GM10266 (cell line): ENCODE data around the gene ZSCAN9.
A peak's percentile ranks its signal among the peaks of the same experiment; 100 is the strongest.

Source experiments
- DNase-seq: peaks from one replicate; pipeline ENCODE4 v3.0.0; 2012; ENCODE audit errors: extremely low spot score
- CTCF ChIP-seq: IDR thresholded peaks from 2 replicates; pipeline ENCODE4 v1.5.1; 2012; ENCODE audit warnings: mild to moderate bottlenecking, low read depth; ENCODE audit not compliant: control insufficient read depth, insufficient read depth; ENCODE audit errors: missing control alignments

ZSCAN9 gene

GRCh38 chr6:28205879-28206278 is 19.2 kb upstream of the ZSCAN9 start:
- DNase-seq, result no peak
- no peak for TF ChIP-seq CTCF

DNA sequence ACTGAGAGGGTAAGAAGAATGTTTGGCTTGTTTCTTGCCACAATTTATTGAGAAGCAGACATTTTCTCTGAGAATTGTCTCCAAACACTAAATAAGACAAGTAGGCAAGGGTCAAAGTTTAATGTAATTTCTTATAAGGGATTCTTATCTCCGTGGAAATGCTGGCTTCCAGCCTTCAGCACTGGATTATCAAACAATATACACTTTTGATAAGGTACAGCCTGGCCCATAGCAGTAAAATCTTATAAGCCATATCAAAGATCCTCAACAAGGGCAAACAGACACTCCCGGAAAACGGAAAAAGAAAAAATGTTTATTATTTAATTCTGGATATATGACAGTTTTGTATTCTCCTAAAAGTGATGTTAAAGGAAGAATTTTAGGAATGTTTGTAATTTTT is 18.5 kb upstream of the ZSCAN9 start:
- DNase-seq, result no peak
- TF ChIP-seq CTCF, result no peak

DNA sequence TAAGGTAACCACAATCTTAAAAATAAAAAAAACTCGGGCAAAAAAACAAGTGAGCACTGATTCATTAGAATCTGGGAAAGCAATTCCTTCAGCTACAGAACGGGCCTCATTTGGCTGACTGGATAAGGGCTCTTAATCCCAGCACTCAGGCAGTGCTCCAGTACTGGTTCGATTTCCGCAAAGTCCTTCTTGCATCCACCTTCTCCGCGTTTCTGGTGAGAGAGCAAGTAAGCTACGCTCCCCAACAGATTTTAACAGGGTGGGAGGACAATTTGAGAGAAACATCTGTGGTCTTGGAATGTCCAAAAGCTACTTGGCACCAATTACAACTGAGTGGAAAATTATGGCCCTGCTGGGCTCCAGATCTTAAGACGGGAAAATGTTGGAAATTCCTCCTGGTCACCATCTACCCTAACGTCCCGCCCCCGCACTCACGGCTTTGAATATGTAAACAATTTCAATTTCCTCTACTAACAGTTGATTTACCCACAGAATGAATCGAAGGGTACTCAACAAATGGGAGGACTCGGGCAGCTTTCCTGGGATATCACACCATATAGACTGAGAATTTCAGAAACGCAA is 18.1 kb upstream of the ZSCAN9 start:
- no peak for DNase-seq
- no peak for TF ChIP-seq CTCF

DNA sequence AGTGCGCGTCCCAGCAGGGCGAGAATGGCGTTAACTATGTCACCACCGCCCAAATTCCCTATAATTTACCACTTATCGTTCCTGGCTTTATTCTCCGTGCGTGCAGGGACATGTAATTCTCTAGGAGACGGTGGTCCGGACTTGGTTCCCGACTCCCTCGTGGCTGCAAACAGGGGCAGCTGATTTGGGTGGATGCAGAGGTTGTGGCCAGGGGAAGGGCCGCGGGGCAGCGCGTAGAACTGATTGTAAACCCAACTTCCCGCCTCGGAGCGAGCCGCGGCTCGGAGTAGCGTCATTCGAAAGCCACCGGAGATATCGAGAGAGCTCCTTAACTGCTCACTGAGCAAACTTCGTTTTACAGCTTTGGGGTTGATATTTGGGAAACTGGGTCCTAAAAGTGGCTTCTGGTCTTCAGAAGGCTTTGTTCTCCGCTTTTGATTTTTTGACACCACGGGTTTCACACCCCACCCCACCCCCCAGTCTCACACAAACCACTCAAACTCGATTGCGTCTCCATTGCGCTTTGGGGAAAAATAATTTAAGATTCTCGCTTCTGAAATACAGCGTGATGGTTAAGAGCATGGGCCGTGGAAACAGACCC is 17.5 kb upstream of the ZSCAN9 start:
- no peak for TF ChIP-seq CTCF
- peak; percentile 68 for DNase-seq

DNA sequence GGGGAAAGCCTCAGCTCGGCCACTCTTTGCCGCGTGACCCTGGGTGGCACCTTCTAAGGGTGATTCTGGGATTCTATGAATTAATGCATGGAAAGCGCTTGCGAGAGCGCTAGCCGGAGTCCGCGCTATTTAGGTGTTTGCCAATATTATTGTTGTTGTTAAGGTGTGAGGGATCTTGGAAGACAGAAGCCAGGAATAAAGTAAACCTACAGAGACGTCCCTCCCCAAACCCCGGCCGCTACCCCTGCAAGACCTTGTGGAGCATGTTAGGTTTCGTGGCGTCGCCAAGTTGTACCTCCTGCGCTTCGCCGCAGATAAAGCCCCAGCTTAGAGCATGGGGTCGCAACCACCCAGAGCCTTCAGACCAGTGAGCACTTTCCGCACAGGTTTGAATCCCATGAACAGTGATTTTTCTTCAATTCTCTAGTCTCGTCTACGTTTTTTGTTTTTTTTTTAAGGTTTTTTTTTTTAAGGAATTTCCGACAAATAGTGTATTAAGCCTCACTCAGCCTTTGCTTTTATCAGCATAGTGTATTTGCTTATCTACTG is 16.9 kb upstream of the ZSCAN9 start:
- TF ChIP-seq CTCF, result no peak
- DNase-seq, result no peak

DNA sequence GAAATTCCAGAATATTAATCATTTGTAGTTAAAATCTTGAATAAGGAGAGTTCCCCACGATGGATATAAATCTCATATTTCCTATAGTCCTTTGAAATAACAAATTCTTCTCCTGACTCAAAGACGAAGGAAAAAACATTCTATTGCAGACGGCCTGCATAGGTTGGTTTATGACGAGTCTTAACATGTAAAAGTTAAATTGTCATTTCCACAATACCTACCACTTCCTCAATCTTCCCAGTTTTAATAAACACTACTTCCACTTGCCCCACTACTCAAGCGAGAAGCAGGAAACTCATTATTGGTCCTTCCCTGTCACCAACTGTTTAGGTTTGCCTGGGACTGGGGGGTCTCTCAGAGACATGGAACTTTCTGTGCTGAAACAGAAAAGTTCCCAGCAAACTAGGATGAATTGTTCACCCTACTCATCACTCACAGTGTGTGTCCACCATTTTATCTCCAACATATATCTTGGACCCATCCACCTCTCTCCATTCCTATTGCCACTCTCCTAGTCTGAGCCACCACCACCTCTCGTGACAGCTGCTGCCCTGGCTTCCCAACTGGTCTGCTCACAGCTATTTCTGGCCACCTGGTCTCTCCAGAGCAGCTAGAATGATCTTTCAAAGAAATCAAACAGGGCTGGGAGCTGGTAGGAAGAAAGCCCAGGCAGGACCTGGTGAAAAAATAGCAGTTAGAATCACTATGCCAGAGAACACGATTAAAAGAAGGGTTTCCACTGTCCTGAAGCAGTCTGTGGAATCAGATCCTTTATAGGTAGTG is 15.1 kb upstream of the ZSCAN9 start:
- TF ChIP-seq CTCF, result no peak

More for the DNA sequence above, 15.1 kb upstream of the ZSCAN9 start:
- DNase-seq, result no peak
